ENCODE measurements around the gene BSDC1.

Gene BSDC1

GRCh38 chr1:32393832-32394140 is 455 bp downstream of the BSDC1 start:
- FAIRE-seq = no peak

DNA sequence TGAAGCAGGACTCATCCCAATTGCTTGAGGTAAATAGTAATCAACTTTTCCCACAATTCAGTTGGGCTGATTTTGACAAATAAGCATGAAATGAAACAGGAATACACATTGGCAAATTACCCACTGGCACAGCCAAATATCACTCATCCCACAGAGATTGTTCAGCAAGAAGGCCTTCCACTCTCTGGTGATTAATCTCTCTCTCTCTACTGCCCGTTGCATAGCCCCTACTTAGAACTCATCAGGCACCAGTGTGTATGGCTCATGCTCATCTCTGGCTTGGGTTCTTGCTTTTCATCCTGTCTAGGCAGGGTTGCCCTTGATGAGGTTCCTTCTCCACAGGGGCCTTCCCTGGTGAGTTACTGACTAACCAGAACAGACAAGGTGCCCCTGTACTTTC is 1.1 kb downstream of the BSDC1 start:
- FAIRE-seq = no peak

GRCh38 chr1:32392325-32392724 is 1.9 kb downstream of the BSDC1 start:
- no peak for FAIRE-seq

DNA sequence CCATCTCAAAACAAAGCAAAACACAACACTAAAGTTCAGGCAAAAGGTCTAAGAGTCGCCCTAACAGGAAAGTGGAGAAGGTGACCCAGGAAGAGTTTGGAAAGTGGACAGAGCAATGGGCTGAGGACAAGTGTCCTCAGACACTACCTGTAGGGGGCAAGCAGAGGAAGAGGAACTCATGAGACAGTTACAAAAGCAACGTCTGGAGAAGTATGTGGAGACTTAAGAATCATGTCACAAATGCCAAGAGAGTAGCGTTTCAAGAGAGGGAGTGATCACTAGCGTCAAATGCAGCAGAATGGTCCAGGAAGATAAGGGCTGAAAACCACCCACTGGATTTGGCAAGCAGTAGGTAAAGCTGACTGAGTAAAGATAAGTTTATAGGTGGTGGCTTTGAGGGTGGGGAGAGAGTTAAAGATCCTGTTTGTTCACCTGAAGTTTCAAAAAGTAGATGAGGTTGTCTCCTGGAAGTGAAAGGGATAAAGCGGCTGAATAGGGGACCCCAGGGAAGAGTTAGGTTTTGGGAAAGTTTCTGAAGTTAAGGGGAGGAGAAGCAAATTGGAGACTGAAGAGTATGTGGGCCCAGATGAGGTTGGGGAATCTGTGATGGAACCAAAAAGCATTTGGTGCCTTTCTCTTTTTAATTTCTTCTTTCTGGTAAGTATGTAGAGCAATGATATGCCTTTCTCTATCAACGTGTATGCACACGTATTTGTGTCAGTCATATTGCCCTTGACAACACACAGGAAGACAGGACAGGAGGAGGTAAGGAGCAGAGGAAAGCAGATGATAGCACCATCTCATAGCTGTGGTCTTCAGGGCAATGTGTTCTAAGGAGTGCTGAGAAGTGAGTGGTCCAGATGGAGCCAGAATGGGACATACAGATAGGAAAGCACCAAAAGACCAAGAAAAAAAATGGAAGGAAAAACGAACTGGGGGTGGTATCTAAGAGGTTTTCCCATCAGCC is 3.1 kb downstream of the BSDC1 start:
- FAIRE-seq = no peak

- FAIRE-seq = no peak
Observed at GRCh38 chr1:32388641-32389040, 5.6 kb downstream of the BSDC1 start.

DNA sequence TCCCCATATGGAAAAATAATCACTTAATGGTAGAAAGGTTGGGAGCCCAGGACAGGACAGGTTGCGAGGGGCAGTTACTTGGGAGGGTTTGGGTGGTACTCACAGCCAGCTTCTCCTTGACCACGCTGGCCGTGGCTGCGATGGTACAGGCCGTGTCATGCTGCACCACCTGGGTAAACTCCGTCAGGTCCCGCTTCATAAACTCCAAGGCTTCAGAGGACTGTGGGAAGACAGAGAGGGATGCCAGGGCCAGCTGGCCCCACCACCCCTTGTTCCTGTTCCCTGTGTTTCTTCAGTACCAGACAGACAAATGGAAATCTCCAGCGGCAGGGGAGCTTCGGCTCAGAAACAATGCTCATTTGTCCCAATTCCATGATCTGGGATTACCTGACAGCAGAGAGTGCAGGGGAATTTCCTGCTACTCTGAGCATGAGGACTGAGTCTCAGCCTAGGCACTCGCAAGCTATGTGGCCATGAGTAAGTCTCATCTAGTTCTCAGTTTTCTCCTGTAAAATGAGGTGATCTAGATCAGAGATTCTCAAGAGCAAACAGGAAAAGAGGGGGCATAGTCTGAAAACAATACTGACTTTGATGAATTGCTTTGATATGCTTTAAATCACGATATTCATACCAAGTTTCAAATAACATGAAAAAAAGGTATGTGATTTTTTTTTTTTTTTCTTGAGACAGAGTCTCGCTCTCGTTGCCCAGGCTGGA is 7.4 kb downstream of the BSDC1 start:
- FAIRE-seq = no peak

DNA sequence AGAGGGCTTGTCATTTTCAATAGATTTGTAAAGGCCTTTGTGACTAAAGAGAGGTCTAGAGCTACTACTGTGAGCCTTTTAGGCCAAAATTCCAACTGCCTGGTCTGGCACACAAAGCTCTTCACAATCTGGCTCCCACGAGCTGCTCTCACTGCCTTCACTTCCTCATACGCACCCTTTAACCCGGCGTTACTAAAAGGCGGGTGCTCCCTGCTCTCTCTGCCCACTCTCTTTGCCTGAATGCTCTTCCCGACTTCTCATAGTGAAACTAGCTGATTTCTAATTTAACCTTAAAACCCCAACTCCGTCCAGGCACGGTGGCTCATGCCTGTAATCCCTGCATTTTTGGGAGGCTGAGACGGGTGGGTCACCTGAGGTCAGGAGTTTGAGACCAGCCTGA is 14.2 kb downstream of the BSDC1 start:
- no peak for FAIRE-seq

DNA sequence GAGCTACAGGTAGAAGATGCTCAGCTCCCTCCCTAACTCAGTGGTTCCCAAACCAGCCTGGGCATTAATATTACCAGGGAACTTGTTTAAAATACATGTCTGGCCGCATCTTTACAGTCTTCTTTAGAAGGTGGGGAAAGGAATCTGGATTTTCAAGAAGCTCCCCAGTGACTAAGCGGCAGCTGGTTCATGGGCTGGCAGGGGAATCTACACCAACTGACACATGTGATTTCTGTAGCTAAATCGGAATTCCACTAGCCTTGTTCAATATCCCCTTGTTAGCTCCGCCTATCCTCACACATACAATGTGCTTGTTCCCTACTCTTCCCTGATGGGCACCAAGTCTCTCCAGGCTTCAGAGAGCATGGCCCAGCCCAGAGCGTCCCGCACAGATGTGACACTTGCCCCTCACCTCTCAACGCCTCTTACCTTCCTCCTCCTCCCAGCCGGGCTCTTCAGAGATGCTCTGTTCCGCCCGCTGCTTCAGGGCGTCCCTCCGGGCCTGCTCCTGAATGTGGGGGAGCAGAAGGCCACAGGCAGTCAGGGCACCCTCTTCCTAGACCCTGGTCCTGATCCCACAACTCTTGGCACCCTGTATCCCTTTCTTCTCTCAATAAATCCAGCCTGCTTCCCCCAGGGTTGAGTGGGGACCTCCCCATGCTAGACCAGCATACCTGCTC is 16.6 kb downstream of the BSDC1 start:
- no peak for FAIRE-seq

GRCh38 chr1:32376199-32376598 is 18.0 kb downstream of the BSDC1 start:
- FAIRE-seq = no peak

GRCh38 chr1:32373996-32374592 is 20.1 kb downstream of the BSDC1 start:
- FAIRE-seq = no peak

DNA sequence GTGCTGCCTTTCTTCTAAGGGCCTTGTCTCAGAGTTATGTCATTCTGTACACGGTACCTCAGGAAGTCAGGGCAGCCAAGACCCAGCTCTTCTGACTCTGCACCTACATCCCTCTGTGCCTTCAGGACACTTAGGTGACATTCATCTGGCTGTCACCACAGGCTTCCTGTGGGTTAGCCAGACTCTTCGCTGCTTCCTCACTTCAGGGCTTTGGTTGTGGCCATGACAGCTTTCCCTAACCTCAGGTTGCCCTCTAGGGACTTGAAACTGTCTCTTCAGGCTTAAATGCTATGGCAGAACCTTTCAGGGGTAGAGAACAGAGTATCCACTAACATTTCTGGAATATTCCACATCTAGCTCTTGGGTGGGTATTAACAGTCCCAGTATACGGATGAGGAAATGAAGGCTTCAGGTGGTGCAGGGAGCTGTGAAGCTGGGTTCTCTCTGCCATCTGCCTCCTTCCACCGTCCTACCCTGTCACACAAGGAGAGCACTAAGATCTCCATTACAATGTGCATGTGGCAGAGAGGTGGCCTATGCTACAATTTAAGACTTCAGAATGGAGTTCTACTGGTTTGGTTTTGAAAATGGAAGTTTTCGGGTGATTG is 22.0 kb downstream of the BSDC1 start:
- no peak for FAIRE-seq

DNA sequence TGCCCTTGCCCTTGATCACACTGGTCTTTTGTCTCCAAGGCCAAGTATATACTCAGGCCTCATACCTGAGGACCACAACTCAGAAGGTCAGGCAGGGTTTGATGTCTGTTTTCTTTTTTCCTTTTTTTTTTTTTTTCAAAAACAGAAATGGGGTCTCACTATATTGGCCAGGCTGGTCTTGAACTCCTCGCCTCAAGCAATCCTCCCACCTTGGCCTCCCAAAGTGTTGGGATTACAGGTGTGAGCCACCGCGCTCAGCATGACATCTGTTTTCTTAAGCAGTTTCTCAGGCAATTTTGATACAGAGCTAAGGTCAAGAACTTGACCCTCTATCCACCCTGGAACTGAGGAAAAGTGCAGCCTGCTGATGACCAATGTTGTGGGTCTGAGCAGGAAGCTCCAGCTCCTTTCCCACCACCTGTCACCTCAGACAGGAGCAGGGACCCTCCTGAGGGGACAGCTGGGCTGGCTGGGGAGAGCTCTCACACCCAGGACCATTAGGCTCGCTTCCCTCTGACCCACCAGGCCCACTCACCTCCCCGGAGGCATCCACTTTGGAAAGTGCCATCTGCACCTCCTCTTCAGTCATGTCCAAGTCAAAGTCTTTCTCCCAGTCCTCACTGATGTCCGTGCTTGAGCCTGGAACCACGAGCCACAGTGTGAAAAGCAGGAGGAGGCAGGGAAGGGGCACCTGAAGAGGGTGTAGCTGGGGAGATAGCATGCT is 26.2 kb downstream of the BSDC1 start:
- no peak for FAIRE-seq

- no peak for FAIRE-seq
Observed at GRCh38 chr1:32365445-32365844, 28.8 kb downstream of the BSDC1 start.

- FAIRE-seq = no peak
Observed at GRCh38 chr1:32364836-32365235, 29.4 kb downstream of the BSDC1 start.

GRCh38 chr1:32363713-32364112 is 30.5 kb downstream of the BSDC1 start:
- no peak for FAIRE-seq

DNA sequence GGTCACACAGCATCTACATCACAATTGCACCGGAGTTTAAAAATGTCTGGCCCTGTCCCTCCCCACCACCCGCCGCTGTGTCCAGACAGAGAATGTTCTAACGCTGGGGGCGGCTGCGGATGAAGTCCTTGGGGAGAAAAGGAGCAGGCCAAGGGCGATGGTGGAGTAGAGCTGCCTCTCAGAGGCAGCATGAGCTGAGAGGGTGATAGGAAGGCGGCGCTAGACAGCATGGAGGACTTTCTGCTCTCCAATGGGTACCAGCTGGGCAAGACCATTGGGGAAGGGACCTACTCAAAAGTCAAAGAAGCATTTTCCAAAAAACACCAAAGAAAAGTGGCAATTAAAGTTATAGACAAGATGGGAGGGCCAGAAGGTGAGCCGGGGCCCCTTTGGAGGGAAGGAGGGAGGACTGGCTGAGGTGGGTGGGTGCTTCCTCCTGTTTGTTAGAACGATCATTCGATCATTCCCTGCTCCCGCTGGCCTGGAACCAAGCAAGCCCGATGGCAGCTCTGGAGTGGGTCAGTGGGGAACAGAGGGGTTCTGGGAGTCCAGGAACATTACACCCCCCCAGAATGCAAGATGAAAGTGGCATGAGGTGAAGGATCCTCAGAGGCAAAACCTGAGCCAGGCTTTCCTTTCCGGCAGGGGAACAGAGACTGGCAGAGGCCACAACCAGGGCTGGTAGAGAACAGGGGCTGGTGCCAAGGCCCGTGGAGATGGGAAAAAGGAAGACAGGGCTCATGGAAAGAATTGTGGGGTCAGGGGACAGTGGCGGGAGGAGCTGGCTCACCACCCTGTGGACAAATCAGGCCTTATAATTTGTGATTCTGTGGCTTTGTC is 31.5 kb downstream of the BSDC1 start, which contains the start of the genes FAM229A and TSSK3:
TSS of gene FAM229A (minus strand) at position 12 of the 840 bp plus-strand sequence. CDS start 394 bp downstream, outside the sequence.
TSS of gene TSSK3 (plus strand) at position 66 of the 840 bp plus-strand sequence. CDS start at position 229, 163 bp downstream.
- no peak for FAIRE-seq

- FAIRE-seq = no peak
Observed at GRCh38 chr1:32361674-32362473, 32.4 kb downstream of the BSDC1 start.

GRCh38 chr1:32361308-32361673 is 33.0 kb downstream of the BSDC1 start:
- no peak for FAIRE-seq

DNA sequence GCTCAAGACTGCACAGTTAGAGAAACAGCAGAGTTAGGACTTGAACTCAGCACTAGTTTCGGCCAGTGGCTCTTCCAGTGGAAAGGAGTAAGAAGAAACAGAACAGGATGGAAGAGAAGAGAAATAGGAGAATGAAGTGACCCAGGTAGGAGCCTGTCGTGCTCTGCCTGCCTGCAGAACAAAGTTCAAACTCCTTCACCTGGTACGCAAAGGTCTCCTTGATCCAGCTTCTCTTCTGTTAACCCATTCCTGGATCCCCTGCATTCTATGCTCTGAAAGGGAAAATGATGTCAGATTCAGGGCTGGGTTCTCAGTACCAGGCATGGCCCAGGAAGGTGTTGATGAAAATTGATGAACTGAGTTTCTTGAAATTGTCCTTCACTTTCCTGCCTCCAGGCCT is 35.8 kb downstream of the BSDC1 start:
- no peak for FAIRE-seq

GRCh38 chr1:32357614-32358013 is 36.6 kb downstream of the BSDC1 start:
- FAIRE-seq = no peak

All from G401.6 (cell line).